Endodermal cell (in vitro differentiated cells): ENCODE results near the gene ZNF853. TPM values are rescaled to one million over a fixed set of nuclear protein-coding genes. Genes with fewer than 3 reads are reported as not detected.

Experiments
- DNase-seq: peaks from one replicate; pipeline ENCODE4 v3.0.0-alpha.2; 2017
- H3K27ac ChIP-seq: 2 replicates; pipeline ENCODE4 v1.5.1; 2013; ENCODE audit warnings: mild to moderate bottlenecking, low read depth, low read length, moderate library complexity
- H3K27me3 ChIP-seq: 2 replicates; pipeline ENCODE4 v1.6.1; 2013; ENCODE audit warnings: mild to moderate bottlenecking, low read length, moderate library complexity; ENCODE audit not compliant: insufficient read depth, control insufficient read depth, poor library complexity, severe bottlenecking
- H3K36me3 ChIP-seq: 2 replicates; pipeline ENCODE4 v1.7.0; 2013; ENCODE audit warnings: mild to moderate bottlenecking, low read length, moderate library complexity; ENCODE audit not compliant: control insufficient read depth, insufficient read depth
- H3K4me1 ChIP-seq: one replicate; pipeline ENCODE4 v1.7.0; 2013; ENCODE audit warnings: low read length; ENCODE audit not compliant: control insufficient read depth, insufficient read depth
- H3K4me3 ChIP-seq: 2 replicates; pipeline ENCODE4 v1.5.1; 2013; ENCODE audit warnings: mild to moderate bottlenecking, low read length, moderate library complexity
- H3K9ac ChIP-seq: 2 replicates; pipeline ENCODE4 v1.6.1; 2013; ENCODE audit warnings: mild to moderate bottlenecking, low read length, moderate library complexity; ENCODE audit not compliant: poor library complexity, severe bottlenecking; ENCODE audit errors: extremely low read depth
- H3K9me3 ChIP-seq: 2 replicates; pipeline ENCODE4 v1.6.1; 2013; ENCODE audit warnings: mild to moderate bottlenecking, low read length, moderate library complexity; ENCODE audit not compliant: control insufficient read depth
- H3K27ac Mint-ChIP-seq: 2 replicates; pipeline ENCODE4 v1.8.0; 2020; ENCODE audit warnings: mixed read lengths
- H3K27me3 Mint-ChIP-seq: 2 replicates; pipeline ENCODE4 v1.8.0; 2021; ENCODE audit warnings: mild to moderate bottlenecking, mixed read lengths; ENCODE audit not compliant: insufficient read depth
- H3K36me3 Mint-ChIP-seq: 2 replicates; pipeline ENCODE4 v1.8.0; 2020; ENCODE audit warnings: low read depth, mixed read lengths
- H3K4me1 Mint-ChIP-seq: 2 replicates; pipeline ENCODE4 v1.8.0; 2020; ENCODE audit warnings: mixed read lengths
- H3K4me3 Mint-ChIP-seq: 2 replicates; pipeline ENCODE4 v1.8.0; 2020; ENCODE audit warnings: mild to moderate bottlenecking, moderate library complexity, mixed read lengths
- H3K9me3 Mint-ChIP-seq: 2 replicates; pipeline ENCODE4 v1.8.0; 2020; ENCODE audit warnings: mild to moderate bottlenecking, mixed read lengths
- WGBS, 2 experiments: methylation state at CpG; one replicate each; pipeline versions ENCODE4 v1.1.5 to v1.1.7; 2013; ENCODE audit warnings: missing lambda C conversion rate in 2 of 2, mixed read lengths in 1 of 2; ENCODE audit not compliant: insufficient coverage in 1 of 2, insufficient read length in 1 of 2; 5-methylcytosine and 5-hydroxymethylcytosine counted together
- total RNA-seq, 2 donors: library from RNA; stranded (reverse); fragmentation: NEBNext Ultra II Directional in 1 of 2; extraction: Animal tissue kit (Norgen Biotek cat#: 25700) in 1 of 2; gene quantifications; 2 replicates in 1 of 2; 3 replicates in 1 of 2; pipeline ENCODE4 v1.2.1, GENCODE V29; 2021
- TF ChIP-seq, protein P1 (sequence below): fragments of 200-600 bp; sonication (generic); conservative IDR thresholded peaks from 2 replicates; pipeline ENCODE4 v1.5.0; 2021; ENCODE audit warnings: antibody characterized with exemption, mild to moderate bottlenecking

ZNF853 gene
- total RNA-seq, 2 donors from 2014 or later, result 14.2 to 17.2 TPM

DNA sequence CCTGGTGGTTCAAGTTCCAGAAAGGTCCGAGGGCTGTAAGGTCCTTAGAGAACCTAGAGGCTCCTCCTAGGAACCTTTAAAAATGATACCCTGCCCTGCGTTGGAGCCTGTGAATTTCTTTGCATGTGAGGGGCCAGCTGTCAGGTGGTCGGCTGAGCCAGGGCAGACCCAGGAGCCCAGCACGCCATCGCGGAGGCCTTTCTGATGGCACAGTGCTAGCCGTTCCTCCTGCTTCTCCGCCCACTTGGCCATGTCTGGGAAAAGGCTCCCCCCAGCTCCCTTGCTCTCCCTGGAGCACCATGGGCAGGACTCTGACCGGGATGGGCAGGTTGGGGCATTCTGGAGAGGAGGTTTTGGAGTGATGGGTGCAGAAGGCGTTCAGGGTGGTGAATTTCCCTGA is 29.3 kb downstream of the ZNF853 start:
- 93 to 98% methylated on average over 5 to 10 of the region's 10 CpGs for WGBS, 2 experiments
- no peaks in the 10 kb centered on the region for H3K4me1 ChIP-seq
- no peak overlapping the region for H3K4me3 Mint-ChIP-seq
- no peak for DNase-seq
- no peaks in the 10 kb centered on the region for H3K9me3 ChIP-seq
- no peaks in the 10 kb centered on the region for H3K27me3 Mint-ChIP-seq
- H3K27ac Mint-ChIP-seq, result no peak overlapping the region
- TF ChIP-seq, protein P1, sequence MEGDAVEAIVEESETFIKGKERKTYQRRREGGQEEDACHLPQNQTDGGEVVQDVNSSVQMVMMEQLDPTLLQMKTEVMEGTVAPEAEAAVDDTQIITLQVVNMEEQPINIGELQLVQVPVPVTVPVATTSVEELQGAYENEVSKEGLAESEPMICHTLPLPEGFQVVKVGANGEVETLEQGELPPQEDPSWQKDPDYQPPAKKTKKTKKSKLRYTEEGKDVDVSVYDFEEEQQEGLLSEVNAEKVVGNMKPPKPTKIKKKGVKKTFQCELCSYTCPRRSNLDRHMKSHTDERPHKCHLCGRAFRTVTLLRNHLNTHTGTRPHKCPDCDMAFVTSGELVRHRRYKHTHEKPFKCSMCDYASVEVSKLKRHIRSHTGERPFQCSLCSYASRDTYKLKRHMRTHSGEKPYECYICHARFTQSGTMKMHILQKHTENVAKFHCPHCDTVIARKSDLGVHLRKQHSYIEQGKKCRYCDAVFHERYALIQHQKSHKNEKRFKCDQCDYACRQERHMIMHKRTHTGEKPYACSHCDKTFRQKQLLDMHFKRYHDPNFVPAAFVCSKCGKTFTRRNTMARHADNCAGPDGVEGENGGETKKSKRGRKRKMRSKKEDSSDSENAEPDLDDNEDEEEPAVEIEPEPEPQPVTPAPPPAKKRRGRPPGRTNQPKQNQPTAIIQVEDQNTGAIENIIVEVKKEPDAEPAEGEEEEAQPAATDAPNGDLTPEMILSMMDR, result no peak
- H3K4me1 Mint-ChIP-seq, result peaks cover 6% of the 10 kb centered on the region
- H3K36me3 Mint-ChIP-seq, result peaks cover 42% of the 10 kb centered on the region
- H3K27ac ChIP-seq, result no peak overlapping the region
- no peaks in the 10 kb centered on the region for H3K27me3 ChIP-seq
- no peaks in the 10 kb centered on the region for H3K9me3 Mint-ChIP-seq
- no peak overlapping the region for H3K4me3 ChIP-seq
- peaks cover 21% of the 10 kb centered on the region for H3K36me3 ChIP-seq
- no peak overlapping the region for H3K9ac ChIP-seq

DNA sequence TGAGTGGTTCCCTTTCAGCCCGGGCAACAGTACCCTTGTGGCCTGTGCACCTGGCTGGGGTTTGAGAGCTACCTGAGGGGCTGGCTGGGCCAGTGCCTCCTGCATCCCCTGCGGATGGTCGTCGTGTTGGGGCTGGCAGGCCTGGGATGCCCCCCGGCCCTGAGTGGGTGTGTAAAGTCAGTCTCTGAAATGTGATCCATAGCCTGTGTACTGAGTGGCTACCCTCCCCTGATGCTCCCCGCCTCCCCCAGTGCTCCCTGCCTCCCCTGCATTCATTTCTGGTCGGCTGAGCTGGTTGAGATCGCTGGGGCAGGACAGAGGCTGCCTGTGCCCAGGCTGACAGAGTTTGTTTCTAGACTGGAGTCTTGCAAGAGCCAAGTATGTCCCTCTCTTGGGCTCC is 31.1 kb downstream of the ZNF853 start:
- Mint-ChIP-seq H3K27ac (peak overlapping the region; percentile 41), H3K4me1 (no peaks in the 10 kb centered on the region), H3K4me3 (no peak overlapping the region), H3K9me3 (peaks cover 5% of the 10 kb centered on the region), H3K36me3 (peaks cover 42% of the 10 kb centered on the region), H3K27me3 (no peaks in the 10 kb centered on the region)
- WGBS, 2 experiments, result 89 to 95% methylated on average over 4 to 8 of the region's 8 CpGs
- no peaks in the 10 kb centered on the region for H3K27me3 ChIP-seq
- no peaks in the 10 kb centered on the region for H3K9me3 ChIP-seq
- DNase-seq, result no peak
- no peak overlapping the region for H3K4me3 ChIP-seq
- H3K9ac ChIP-seq, result no peak overlapping the region
- no peak overlapping the region for H3K27ac ChIP-seq
- H3K4me1 ChIP-seq, result no peaks in the 10 kb centered on the region
- peaks cover 21% of the 10 kb centered on the region for H3K36me3 ChIP-seq
- TF ChIP-seq, protein P1, result no peak

DNA sequence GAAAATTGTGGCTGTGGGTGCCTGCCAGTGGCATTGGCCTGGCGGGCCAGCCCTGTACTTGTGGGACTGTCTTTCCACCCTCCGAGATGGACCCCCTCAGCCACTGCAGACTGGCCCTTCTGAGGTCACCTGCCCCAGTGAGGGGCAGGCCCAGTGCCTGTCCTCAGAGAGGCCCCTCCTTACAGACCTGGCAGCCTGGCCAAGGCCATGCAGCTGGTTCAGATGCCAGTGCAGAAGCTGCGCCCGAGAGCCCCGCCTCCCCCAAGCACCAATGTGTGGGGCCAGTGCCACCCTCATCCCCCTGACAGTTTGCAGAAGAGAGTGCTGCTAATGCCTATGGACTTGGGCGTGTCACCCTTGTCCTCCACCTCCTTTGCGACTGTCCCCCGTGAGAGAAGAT is 31.7 kb downstream of the ZNF853 start:
- H3K27ac ChIP-seq, result no peak overlapping the region
- TF ChIP-seq, protein P1, result no peak
- Mint-ChIP-seq H3K27me3 (no peaks in the 10 kb centered on the region), H3K9me3 (peaks cover 8% of the 10 kb centered on the region), H3K4me1 (no peaks in the 10 kb centered on the region), H3K4me3 (no peak overlapping the region), H3K36me3 (peaks cover 41% of the 10 kb centered on the region), H3K27ac (peak overlapping the region; percentile 41)
- H3K4me3 ChIP-seq, result no peak overlapping the region
- no peak overlapping the region for H3K9ac ChIP-seq
- no peak for DNase-seq
- peaks cover 25% of the 10 kb centered on the region for H3K36me3 ChIP-seq
- no peaks in the 10 kb centered on the region for H3K27me3 ChIP-seq
- no peaks in the 10 kb centered on the region for H3K9me3 ChIP-seq
- 90 to 94% methylated on average over 8 of the region's 8 CpGs for WGBS, 2 experiments
- no peaks in the 10 kb centered on the region for H3K4me1 ChIP-seq
